ENCODE measurements around the gene ZNF385D.

ZNF385D gene

DNA sequence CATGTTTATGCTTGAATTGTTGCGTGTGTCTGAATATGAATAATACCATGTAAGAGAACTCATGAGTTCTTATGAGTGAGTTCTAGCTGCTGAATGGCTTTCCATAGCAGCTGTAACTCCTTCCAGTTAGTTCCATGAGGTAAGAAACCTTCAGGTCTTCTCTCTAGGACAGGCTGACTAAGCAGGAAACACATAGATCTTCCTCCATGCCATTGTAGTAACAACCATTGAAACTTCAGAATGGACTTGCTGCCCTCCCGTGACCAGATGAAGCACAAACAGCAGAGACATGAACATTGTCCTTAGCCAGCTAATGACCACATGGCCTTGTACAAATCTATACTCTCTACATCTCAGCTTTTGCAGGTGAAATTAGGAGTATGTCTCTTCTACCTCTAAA, 200.0 kb downstream of the ZNF385D start:
- DNase-seq (ENCODE audit: low read depth), result peak; percentile 45
- H3K4me3 ChIP-seq (ENCODE audit: low read length), result no peak overlapping the region
- TF ChIP-seq, protein P1, sequence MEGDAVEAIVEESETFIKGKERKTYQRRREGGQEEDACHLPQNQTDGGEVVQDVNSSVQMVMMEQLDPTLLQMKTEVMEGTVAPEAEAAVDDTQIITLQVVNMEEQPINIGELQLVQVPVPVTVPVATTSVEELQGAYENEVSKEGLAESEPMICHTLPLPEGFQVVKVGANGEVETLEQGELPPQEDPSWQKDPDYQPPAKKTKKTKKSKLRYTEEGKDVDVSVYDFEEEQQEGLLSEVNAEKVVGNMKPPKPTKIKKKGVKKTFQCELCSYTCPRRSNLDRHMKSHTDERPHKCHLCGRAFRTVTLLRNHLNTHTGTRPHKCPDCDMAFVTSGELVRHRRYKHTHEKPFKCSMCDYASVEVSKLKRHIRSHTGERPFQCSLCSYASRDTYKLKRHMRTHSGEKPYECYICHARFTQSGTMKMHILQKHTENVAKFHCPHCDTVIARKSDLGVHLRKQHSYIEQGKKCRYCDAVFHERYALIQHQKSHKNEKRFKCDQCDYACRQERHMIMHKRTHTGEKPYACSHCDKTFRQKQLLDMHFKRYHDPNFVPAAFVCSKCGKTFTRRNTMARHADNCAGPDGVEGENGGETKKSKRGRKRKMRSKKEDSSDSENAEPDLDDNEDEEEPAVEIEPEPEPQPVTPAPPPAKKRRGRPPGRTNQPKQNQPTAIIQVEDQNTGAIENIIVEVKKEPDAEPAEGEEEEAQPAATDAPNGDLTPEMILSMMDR (conservative IDR thresholded peaks at IDR 0.05; ENCODE audit: low read length), result peak; percentile 39

DNA sequence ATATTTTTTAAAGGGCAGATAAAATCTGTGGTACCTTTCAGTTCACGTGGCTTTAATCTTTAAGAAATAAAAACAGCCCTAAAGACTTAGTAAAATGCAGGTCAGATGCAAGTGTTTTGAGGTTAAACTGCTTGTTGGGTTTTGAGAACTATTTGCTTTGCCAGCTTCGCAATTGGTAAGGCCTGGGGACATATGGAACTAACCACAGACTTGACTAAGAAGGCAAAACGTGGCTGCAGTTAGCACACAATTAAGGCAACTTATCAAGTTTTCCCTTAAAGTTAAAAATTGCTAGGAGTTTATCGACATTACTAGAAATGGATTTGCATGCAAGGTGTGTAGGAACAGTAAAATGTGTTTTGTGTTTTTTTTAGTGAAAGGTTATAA, 206.9 kb downstream of the ZNF385D start:
- TF ChIP-seq, protein P1 (conservative IDR thresholded peaks at IDR 0.05; ENCODE audit: low read length), result no peak
- peak; percentile 76 for DNase-seq (ENCODE audit: low read depth)
- H3K4me3 ChIP-seq (ENCODE audit: low read length), result no peak overlapping the region

DNA sequence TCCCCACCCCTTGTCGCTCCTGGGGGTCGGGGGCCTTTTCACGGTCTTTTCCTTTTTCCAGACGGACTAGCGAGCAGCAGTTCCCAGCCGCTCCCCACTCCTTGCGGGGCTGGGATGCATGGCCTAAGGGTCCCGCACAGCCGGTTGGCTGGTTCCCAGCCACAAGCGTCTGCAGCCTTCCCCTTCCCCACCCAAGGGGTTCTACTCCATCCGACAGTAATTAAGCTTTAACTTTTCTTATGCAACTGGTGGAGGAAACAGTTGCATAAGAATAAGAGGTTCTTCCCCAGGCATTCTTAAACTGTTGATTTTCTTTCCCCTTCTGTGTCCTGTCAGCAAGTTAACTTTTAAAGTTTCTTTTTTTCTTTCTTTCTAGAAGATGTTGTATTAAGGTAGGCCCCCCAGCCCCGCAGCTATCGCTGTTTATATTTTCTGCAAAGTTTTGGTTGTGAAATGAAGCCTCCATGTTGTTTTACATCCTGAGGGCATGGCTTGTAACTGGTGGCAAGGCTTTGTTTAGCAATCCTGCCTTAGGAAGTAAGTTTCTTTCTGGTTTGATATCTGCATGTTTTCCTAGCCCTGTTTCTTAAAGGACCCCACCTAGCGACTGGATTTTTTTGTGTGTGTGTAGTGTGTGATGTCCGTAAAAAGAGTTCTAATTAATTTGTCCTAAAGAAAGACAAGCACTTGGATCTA, 207.5 kb downstream of the ZNF385D start:
- no peak overlapping the region for H3K4me3 ChIP-seq (ENCODE audit: low read length)
- peak; percentile 6 for DNase-seq (ENCODE audit: low read depth)
- TF ChIP-seq, protein P1 (conservative IDR thresholded peaks at IDR 0.05; ENCODE audit: low read length), result no peak

DNA sequence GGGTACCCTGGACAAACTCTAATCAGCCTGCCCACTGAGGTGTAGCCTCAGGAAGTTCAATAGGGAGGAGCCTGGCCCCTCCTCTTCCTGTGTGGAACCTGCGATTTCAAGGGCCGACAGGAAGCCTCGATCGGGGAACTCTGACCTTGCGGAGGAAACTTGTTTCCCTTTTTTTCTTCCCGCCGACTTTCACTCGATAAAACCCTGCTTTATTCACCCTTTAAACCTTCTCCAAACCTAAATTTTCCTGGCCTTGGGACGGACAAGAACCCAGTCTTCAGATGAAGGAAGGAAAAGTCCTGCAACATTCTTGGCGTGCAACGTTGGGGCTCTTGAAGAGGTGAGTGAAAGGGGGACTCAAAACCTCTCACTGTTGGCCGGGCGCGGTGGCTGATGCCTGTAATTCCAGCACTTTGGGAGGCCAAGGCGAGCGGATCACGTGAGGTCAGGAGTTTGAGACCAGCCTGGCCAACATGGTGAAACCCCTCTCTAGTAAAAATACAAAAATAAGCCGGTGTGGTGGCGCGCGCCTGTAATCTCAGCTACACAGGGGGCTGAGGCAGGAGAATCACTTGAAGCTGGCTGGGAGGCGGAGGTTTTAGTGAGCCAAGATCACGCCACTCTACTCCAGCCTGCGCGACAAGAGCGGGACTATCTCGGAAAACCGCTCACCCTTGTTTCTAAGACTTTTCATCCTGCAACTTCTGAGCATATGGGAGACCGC, 208.2 kb downstream of the ZNF385D start:
- no peak overlapping the region for H3K4me3 ChIP-seq (ENCODE audit: low read length)
- DNase-seq (ENCODE audit: low read depth), result no peak
- TF ChIP-seq, protein P1 (conservative IDR thresholded peaks at IDR 0.05; ENCODE audit: low read length), result no peak

DNA sequence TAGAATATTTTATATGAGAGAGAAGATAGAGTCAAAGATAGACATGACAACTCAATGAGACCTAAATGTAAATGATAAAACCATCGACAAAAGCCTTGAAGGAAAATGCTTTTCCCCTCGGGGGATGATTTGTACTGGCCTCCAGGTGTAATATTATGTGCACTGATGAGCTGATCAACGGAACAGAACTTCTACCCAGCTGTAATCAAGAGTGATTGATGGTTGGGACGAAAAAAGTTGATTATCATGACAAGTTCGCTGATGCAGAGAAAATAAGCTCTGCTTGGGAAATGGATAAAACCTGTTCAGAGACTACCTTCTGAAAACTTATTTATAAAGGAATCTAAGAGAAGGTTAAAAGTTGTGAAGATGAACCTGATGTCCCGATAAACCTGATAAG, 210.7 kb downstream of the ZNF385D start:
- H3K4me3 ChIP-seq (ENCODE audit: low read length), result no peak overlapping the region
- DNase-seq (ENCODE audit: low read depth), result no peak
- TF ChIP-seq, protein P1 (conservative IDR thresholded peaks at IDR 0.05; ENCODE audit: low read length), result no peak

DNA sequence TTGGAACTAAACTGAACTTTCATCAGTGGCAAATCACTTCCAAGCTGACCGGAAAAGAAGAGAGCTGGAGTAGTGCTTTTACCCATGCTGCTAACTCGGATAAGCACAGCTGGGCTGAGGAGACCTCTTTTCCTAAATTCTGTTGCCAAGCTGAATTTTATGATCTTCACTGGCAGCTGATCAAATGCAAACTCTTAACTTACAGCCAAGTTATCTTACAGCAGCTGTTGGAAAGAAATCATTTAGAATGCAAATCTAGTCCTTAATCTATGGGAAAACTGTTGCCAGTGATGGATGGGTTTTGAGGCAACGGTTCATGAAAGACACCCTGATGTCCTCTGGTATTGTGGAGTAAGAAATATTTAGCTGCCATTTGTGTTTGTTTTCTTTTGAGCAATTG, 216.5 kb downstream of the ZNF385D start:
- DNase-seq (ENCODE audit: low read depth), result no peak
- no peak overlapping the region for H3K4me3 ChIP-seq (ENCODE audit: low read length)
- TF ChIP-seq, protein P1 (conservative IDR thresholded peaks at IDR 0.05; ENCODE audit: low read length), result no peak

DNA sequence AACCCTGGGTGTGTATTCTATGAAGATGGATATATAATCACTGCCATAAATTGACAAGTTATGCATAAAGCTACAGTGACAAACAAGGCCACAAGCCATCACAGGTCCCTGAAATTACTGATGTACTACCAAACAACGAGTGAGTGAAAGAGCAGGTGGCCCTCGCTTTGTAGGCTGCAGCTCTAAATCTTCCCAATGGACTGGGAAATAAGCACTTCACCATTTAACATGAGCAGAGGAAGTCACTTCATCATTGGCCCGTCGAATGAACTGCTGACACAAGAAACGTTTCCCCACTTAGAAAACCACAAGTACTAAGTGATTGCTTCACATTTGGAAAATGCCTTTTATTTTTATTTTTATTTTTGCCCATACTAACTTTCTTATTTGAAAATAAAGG, 218.0 kb downstream of the ZNF385D start:
- no peak overlapping the region for H3K4me3 ChIP-seq (ENCODE audit: low read length)
- TF ChIP-seq, protein P1 (conservative IDR thresholded peaks at IDR 0.05; ENCODE audit: low read length), result no peak

More for the DNA sequence above, 218.0 kb downstream of the ZNF385D start:
- peak; percentile 25 for DNase-seq (ENCODE audit: low read depth)

Measured in AG10803 (cell line).